GM13976 (cell line): ENCODE measurements around the gene SLC25A25.

ENCODE experiments used
- DNase-seq: peaks from one replicate; pipeline ENCODE4 v3.0.0; 2012; ENCODE audit warnings: low spot score
- in situ Hi-C: fragments of 300-500 bp; cut with MboI; formaldehyde crosslinking; loops from one replicate; pipeline ENCODE4 v1.12.0; 2022; ENCODE audit warnings: low sequenced_read_pairs, mixed read lengths, inconsistent platforms; ENCODE audit not compliant: unreplicated experiment
- TF ChIP-seq, protein P1 (sequence below): IDR thresholded peaks from 2 replicates; pipeline ENCODE4 v1.5.1; 2012; ENCODE audit warnings: borderline replicate concordance, mild to moderate bottlenecking; ENCODE audit not compliant: insufficient read depth; ENCODE audit errors: extremely low read depth, missing control alignments, control extremely low read depth

SLC25A25 gene

DNA sequence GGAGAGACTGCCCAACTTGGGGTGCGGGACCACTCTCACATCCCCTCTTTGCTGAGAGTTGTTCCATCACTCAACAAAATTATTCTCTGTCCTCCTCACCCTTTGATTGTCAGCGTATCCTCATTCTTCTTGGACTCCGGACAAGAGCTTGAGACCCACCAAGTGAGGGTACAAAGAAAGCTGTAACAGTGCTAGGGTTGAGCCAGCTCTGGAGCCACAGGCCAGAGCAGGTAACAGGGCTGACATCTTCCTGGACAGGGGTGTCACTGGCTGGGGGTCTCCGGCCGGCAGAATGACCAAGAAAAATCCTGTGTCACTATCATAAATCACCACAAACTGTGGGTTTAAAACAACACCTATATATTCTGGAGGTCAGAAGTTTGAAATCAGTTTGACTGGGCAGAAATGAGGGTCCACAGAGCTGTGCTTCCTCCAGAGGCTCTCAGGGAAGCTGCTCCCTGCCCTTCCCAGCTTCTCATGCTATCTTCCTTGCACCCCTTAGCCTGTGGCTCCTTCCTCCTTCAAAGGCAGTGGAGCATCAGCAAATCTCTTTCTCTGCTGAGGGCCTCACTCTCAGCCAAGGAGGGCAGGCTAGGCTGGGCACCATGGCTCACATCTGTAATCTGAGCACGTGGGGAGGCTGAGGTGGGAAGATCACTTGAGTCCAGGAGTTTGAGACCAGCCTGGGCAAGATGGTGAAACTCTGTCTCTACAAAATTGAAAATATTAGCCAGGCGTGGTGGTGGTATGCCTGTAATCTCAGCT, 87.9 kb downstream of the SLC25A25 start:
- in situ Hi-C loops = no loop called here
- TF ChIP-seq, protein P1, sequence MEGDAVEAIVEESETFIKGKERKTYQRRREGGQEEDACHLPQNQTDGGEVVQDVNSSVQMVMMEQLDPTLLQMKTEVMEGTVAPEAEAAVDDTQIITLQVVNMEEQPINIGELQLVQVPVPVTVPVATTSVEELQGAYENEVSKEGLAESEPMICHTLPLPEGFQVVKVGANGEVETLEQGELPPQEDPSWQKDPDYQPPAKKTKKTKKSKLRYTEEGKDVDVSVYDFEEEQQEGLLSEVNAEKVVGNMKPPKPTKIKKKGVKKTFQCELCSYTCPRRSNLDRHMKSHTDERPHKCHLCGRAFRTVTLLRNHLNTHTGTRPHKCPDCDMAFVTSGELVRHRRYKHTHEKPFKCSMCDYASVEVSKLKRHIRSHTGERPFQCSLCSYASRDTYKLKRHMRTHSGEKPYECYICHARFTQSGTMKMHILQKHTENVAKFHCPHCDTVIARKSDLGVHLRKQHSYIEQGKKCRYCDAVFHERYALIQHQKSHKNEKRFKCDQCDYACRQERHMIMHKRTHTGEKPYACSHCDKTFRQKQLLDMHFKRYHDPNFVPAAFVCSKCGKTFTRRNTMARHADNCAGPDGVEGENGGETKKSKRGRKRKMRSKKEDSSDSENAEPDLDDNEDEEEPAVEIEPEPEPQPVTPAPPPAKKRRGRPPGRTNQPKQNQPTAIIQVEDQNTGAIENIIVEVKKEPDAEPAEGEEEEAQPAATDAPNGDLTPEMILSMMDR = no peak
- no peak for DNase-seq
